Activated B cell treated with CpG ODN at 0.5 μM for 24 hours (primary cell): ENCODE measurements around the gene MRPS34. TPM values are rescaled to one million over a fixed set of nuclear protein-coding genes. Genes with fewer than 3 reads are reported as not detected.

ENCODE experiments used
- ATAC-seq: fragments of 200-7000 bp; cut with Tn5 transposase; one replicate; pipeline ENCODE4 v1.10.0; 2021; ENCODE audit warnings: low read depth, mild to moderate bottlenecking, moderate library complexity
- CTCF ChIA-PET: fragments of 350-600 bp; sonication (Branson Sonifier 250); formaldehyde crosslinking; loops from one replicate; lab custom pipeline; 2021; ENCODE audit warnings: antibody characterized with exemption; lab: Charles Lee
- POLR2A ChIA-PET: fragments of 350-600 bp; sonication (Branson Sonifier 250); formaldehyde crosslinking; loops from one replicate; lab custom pipeline; 2021; ENCODE audit warnings: antibody characterized with exemption; lab: Charles Lee
- DNase-seq: peaks from one replicate; pipeline ENCODE4 v3.0.0; 2022
- H3K27ac Mint-ChIP-seq: one replicate; pipeline ENCODE4 v1.8.0; 2020; ENCODE audit warnings: mixed read lengths
- H3K27me3 Mint-ChIP-seq: one replicate; pipeline ENCODE4 v1.8.0; 2021; ENCODE audit warnings: mixed read lengths
- H3K36me3 Mint-ChIP-seq: one replicate; pipeline ENCODE4 v1.8.0; 2021; ENCODE audit warnings: low read depth, mixed read lengths
- H3K4me1 Mint-ChIP-seq: one replicate; pipeline ENCODE4 v1.8.0; 2021; ENCODE audit warnings: mixed read lengths
- H3K4me3 Mint-ChIP-seq: one replicate; pipeline ENCODE4 v1.8.0; 2020; ENCODE audit warnings: mild to moderate bottlenecking, mixed read lengths
- H3K9me3 Mint-ChIP-seq: one replicate; pipeline ENCODE4 v1.8.0; 2020; ENCODE audit warnings: mixed read lengths
- CTCF ChIP-seq: fragments of 200-600 bp; IDR thresholded peaks from one replicate; pipeline ENCODE4 v1.8.0; 2022; ENCODE audit warnings: antibody characterized with exemption, mild to moderate bottlenecking
- intact Hi-C: fragments of 100-400 bp; cut with micrococcal nuclease; formaldehyde crosslinking; loops from one replicate; pipeline ENCODE4 v1.15.1; 2024
- total RNA-seq: library from RNA; stranded (reverse); gene quantifications from 2 replicates; pipeline ENCODE4 v1.2.3, GENCODE V29; 2022

MRPS34 gene
- total RNA-seq, 1 donor from 2014 or later = 60.9 TPM

- intact Hi-C loops = no loop called here
- no peaks in the 10 kb centered on the region for H3K9me3 Mint-ChIP-seq
- CTCF ChIA-PET = no interaction called here
- H3K4me3 Mint-ChIP-seq = no peak overlapping the region
- POLR2A ChIA-PET = no interaction called here
- no peak for TF ChIP-seq CTCF
- H3K27me3 Mint-ChIP-seq = no peaks in the 10 kb centered on the region
- H3K36me3 Mint-ChIP-seq = peaks cover 45% of the 10 kb centered on the region
- no peak for DNase-seq
- H3K4me1 Mint-ChIP-seq = no peaks in the 10 kb centered on the region
- no peak for ATAC-seq
- no peak overlapping the region for H3K27ac Mint-ChIP-seq
Measured at GRCh38 chr16:1816396-1817275, 43.7 kb upstream of the MRPS34 start.

GRCh38 chr16:1815461-1815860, 42.5 kb upstream of the MRPS34 start:
- Mint-ChIP-seq H3K9me3 (no peaks in the 10 kb centered on the region), H3K4me3 (no peak overlapping the region), H3K27ac (peak overlapping the region; percentile 20), H3K36me3 (peaks cover 39% of the 10 kb centered on the region), H3K27me3 (no peaks in the 10 kb centered on the region), H3K4me1 (no peaks in the 10 kb centered on the region)
- no peak for DNase-seq
- ChIA-PET POLR2A (no interaction called here), CTCF (no interaction called here)
- TF ChIP-seq CTCF = no peak
- intact Hi-C loops = no loop called here
- no peak for ATAC-seq

GRCh38 chr16:1812732-1813163, 39.8 kb upstream of the MRPS34 start:
- ChIA-PET CTCF (no interaction called here), POLR2A (no interaction called here)
- Mint-ChIP-seq H3K4me3 (no peak overlapping the region), H3K9me3 (no peaks in the 10 kb centered on the region), H3K27ac (no peak overlapping the region), H3K4me1 (no peaks in the 10 kb centered on the region), H3K36me3 (peaks cover 41% of the 10 kb centered on the region), H3K27me3 (no peaks in the 10 kb centered on the region)
- no peak for DNase-seq
- ATAC-seq = peak; percentile 66
- no peak for TF ChIP-seq CTCF
- intact Hi-C loops = no loop called here

GRCh38 chr16:1810536-1810935, 37.6 kb upstream of the MRPS34 start:
- peaks cover 43% of the 10 kb centered on the region for H3K36me3 Mint-ChIP-seq
- POLR2A ChIA-PET = no interaction called here

More at GRCh38 chr16:1810536-1810935, 37.6 kb upstream of the MRPS34 start:
- Mint-ChIP-seq H3K4me3 (no peak overlapping the region), H3K27me3 (no peaks in the 10 kb centered on the region), H3K27ac (no peak overlapping the region), H3K9me3 (no peaks in the 10 kb centered on the region), H3K4me1 (no peaks in the 10 kb centered on the region)
- DNase-seq = no peak
- intact Hi-C loops = no loop called here
- CTCF ChIA-PET = no interaction called here
- no peak for TF ChIP-seq CTCF
- no peak for ATAC-seq
